HG03139 (cell line): ENCODE data around the gene CAPS.
"Not testable (repeated sequence)": the region's sequence is repeated elsewhere in the genome, so short reads cannot be mapped to it uniquely, and the experiment has no call there.

Source experiments
- ATAC-seq: cut with Tn5 transposase; IDR thresholded peaks from one replicate; pipeline ENCODE4 v1.9.1; 2021; ENCODE audit not compliant: unreplicated experiment

The CAPS gene

GRCh38 chr19:5953680-5954213, 39.7 kb downstream of the CAPS start:
- ATAC-seq = no peak

- ATAC-seq = no peak
These were observed 40.2 kb downstream of the CAPS start for GRCh38 chr19:5954293-5954692.

- ATAC-seq = no peak
These were observed 41.5 kb downstream of the CAPS start for GRCh38 chr19:5955636-5955935.

GRCh38 chr19:5956323-5956722, 42.3 kb downstream of the CAPS start:
- ATAC-seq = no peak

GRCh38 chr19:5956728-5957127, 42.7 kb downstream of the CAPS start:
- no peak for ATAC-seq

- ATAC-seq = no peak
These were observed 43.1 kb downstream of the CAPS start for GRCh38 chr19:5957170-5957569.

GRCh38 chr19:5958074-5958850, 44.2 kb downstream of the CAPS start:
- ATAC-seq = no peak

GRCh38 chr19:5958851-5959122, 44.7 kb downstream of the CAPS start:
- ATAC-seq = no peak

- no peak for ATAC-seq
These were observed 45.4 kb downstream of the CAPS start for GRCh38 chr19:5959260-5960004.

GRCh38 chr19:5960005-5961001, 46.2 kb downstream of the CAPS start:
- ATAC-seq = no peak

- not testable (repeated sequence) for ATAC-seq
These were observed 47.6 kb downstream of the CAPS start for GRCh38 chr19:5961641-5961968.

GRCh38 chr19:5961969-5962945, 48.2 kb downstream of the CAPS start:
- ATAC-seq = no peak

GRCh38 chr19:5963259-5963658, 49.2 kb downstream of the CAPS start:
- ATAC-seq = not testable (repeated sequence)

GRCh38 chr19:5963855-5964254, 49.8 kb downstream of the CAPS start:
- ATAC-seq = no peak

GRCh38 chr19:5964816-5965565, 50.9 kb downstream of the CAPS start:
- no peak for ATAC-seq
